CD4-positive, CD25-positive, alpha-beta regulatory T cell (primary cell): Measurements from ENCODE around the gene NEMF. TPM values are rescaled to one million over a fixed set of nuclear protein-coding genes. Genes with fewer than 3 reads are reported as not detected.

Source experiments
- polyA plus RNA-seq, 4 donors: library from polyadenylated mRNA; unstranded; fragments of 300-500 nt; fragmentation: Illumina TruSeq; gene quantifications; one replicate each; pipeline ENCODE4 v1.2.3, GENCODE V29; 2021
- total RNA-seq: library from RNA; stranded (reverse); gene quantifications from one replicate; pipeline ENCODE4 v1.2.3, GENCODE V29; 2022

The NEMF gene
- total and polyA plus RNA-seq, 5 donors from 2014 or later = 32.6 to 79.6 (median 38.3) TPM

Other genes starting within 250 kb of the NEMF start
- gene RPL36AL, start 232.2 kb downstream of the NEMF start, total RNA-seq = 240 TPM
- 100 to 1,000 TPM; 632 to 774 (median 735) TPM for gene RPL36AL, start 232.2 kb downstream of the NEMF start, polyA plus RNA-seq
- 32.0 TPM for gene MGAT2, start 232.0 kb downstream of the NEMF start, total RNA-seq
- 10 to 100 TPM; 34.6 to 43.7 (median 36.4) TPM for gene MGAT2, start 232.0 kb downstream of the NEMF start, polyA plus RNA-seq
- 9.5 TPM for gene DNAAF2, start 217.5 kb downstream of the NEMF start, total RNA-seq
- 10 to 100 TPM; 17.6 to 24.6 (median 19.5) TPM for gene DNAAF2, start 217.5 kb downstream of the NEMF start, polyA plus RNA-seq
- gene POLE2, start 164.6 kb downstream of the NEMF start, total RNA-seq = 1.6 TPM
- 1 to 10 TPM; 1.8 to 2.5 (median 2.3) TPM for gene POLE2, start 164.6 kb downstream of the NEMF start, polyA plus RNA-seq
- 3.1 TPM for gene KLHDC1, start 159.7 kb downstream of the NEMF start, total RNA-seq
- 1 to 10 TPM; 1.2 to 3.9 (median 1.6) TPM for gene KLHDC1, start 159.7 kb downstream of the NEMF start, polyA plus RNA-seq
- gene KLHDC2, start 84.6 kb downstream of the NEMF start, total RNA-seq = 81.1 TPM
- gene KLHDC2, start 84.6 kb downstream of the NEMF start, polyA plus RNA-seq = 100 to 1,000 TPM in 3 of 4 donors, 10 to 100 TPM in 1; 95.7 to 124 (median 117) TPM
- gene ARF6, start 40.3 kb upstream of the NEMF start, total RNA-seq = 94.6 TPM
- gene ARF6, start 40.3 kb upstream of the NEMF start, polyA plus RNA-seq = 100 to 1,000 TPM; 148 to 171 (median 153) TPM